Stimulated activated CD4-positive, alpha-beta T cell treated with anti-CD3 and anti-CD28 coated beads, Interleukin-12 subunit alpha, Interleukin-12 subunit beta, amount 100 ng/mL, for 48 hours (primary cell): ENCODE data around the gene TKT.
"Not testable (repeated sequence)": the region's sequence is repeated elsewhere in the genome, so short reads cannot be mapped to it uniquely, and the experiment has no call there.

ENCODE experiments used
- DNase-seq, 3 donors: peaks; one replicate each; pipeline ENCODE4 v3.0.0-alpha.2; 2020; ENCODE audit warnings: low read depth in 2 of 3, low spot score in 1 of 3

The TKT gene

DNA sequence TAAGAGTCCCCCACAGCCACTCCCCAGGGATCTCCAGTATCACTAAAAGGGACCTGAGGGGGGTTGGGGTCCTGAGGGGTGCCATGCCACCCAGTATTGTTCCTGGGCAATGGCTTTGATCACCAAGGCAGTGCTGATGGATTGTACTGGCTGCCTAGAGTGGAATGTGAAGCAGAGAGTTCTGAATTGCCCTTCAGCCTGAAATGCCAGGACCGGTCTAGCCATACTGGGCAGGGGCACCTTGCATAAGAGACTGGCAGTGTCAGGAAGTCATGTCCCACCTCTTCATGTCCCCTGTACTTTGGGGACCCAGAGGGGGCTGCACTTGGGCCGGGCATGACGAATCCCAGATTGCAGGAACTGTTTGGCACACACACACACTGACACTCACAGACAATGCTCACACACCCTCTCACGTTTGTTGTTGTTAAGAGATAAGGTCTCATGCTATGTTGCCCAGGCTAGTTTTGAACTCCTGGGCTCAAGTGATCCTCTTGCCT lies 4.5 kb upstream of the TKT start:
- DNase-seq: no peak

- no peak for DNase-seq
Measured at GRCh38 chr3:53259427-53260259, 3.8 kb upstream of the TKT start.

- DNase-seq: no peak
Measured at GRCh38 chr3:53258600-53259426, 3.0 kb upstream of the TKT start.

GRCh38 chr3:53257465-53257864 lies 1.6 kb upstream of the TKT start:
- no peak for DNase-seq

GRCh38 chr3:53256704-53257055 lies 858 bp upstream of the TKT start:
- DNase-seq: no peak

- DNase-seq: peak in 2 of 3 donors; percentile 4 to 29
Measured at GRCh38 chr3:53255423-53255774, 423 bp downstream of the TKT start.

DNA sequence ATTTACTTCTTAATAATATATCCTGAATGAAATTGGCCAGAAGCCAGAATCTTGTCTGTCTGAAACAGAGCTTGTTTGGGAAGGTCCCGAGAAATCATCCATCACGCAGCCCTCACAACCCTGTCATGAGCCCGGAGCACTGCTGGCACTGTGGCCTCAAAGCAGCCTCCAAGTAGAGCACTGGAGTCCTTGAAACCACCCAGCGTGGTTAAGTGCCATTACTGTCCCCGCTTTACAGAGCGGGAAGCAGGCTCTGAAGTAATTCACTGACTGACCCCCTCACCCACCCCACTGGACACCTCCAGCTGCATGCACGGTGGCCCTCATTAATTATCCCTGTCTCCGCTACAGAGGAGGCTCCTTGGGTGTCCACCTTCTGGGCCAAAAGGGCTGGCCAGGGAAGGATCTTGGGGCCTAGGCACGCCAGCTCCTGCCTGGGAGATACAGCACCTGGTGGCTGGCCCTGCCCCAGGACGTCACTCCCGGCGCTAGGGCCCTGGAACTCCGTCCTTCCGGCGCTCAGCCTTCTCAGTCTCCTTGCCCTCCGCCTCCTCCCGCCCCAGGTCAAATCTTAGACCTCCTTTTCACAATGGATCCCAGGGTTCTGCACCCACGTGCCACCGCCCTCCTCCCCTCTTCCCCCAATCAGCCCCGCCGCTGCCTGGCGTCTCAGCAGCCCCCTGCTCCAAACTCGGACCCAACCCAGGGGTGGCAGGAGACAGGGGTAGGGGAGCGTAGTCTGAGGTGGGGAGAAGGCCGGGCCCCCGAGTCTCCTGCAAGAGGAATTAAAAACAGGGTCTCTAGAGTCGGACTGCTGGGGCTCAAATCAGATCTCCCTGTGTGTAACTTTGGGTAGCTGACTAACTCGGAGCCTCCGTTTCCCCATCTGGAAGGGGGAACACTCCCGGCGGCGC lies 1.1 kb downstream of the TKT start:
- peak; percentile 39 to 58 (median 42) for DNase-seq

- no peak for DNase-seq
Measured at GRCh38 chr3:53253707-53254508, 1.9 kb downstream of the TKT start.

GRCh38 chr3:53252947-53253322 lies 2.9 kb downstream of the TKT start:
- DNase-seq: not testable (repeated sequence)

- DNase-seq: no peak
Measured at GRCh38 chr3:53252096-53252946, 3.5 kb downstream of the TKT start.

DNA sequence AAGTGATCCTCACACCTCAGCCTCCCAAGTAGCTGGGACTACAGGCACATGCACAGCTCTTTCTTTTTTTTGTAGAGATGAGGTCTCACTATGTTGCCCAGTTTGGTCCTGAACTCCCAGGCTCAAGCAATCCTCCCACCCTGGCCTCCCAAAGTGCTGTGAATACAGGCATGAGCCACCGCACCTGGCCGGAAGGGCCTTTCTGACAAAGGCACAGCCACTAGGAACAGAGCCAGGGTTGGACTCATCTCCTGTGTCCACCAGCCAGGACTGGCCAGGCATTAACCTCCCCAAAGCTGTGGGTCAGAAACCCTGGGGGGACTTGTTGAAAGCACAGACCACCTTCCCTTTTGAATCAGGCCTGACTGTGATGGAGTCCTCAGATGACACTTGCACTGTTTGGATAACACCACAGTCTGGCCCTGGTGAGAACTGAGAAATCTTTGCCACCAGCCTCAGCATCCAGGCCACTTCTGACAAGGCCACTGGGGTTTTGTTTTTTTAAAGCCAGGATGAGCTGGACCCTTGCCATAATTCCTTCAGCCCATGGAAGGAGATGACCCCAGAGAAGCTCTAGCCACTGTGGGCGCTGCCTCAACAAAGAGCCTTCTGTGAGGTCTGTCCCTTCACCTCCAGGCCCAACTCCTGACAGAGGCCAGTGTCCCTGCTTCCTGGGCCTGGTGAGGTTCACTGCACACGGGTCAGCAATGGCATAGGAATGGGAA lies 4.8 kb downstream of the TKT start:
- DNase-seq: no peak

GRCh38 chr3:53250453-53250852 lies 5.4 kb downstream of the TKT start:
- no peak for DNase-seq

- no peak for DNase-seq
Measured at GRCh38 chr3:53248161-53248560, 7.7 kb downstream of the TKT start.

DNA sequence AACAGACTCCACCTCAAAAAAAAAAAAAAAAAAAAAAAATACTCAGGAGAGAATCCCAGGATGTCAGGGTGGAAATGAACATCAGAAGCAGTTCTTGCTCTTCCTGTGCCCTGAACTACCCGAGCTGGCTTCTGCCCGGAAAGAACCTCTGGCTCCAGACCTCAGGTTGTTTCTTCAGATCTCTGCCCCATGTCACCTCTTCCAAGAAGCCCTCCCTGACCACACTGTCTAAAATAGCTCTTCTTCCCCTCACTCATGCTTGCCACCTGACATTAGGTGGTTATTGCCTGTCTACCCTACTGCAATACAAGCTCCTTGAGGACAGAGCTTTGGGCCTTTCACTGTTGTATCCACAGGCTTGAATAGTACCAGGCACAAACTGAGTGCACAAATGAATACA lies 8.2 kb downstream of the TKT start:
- DNase-seq: no peak

DNA sequence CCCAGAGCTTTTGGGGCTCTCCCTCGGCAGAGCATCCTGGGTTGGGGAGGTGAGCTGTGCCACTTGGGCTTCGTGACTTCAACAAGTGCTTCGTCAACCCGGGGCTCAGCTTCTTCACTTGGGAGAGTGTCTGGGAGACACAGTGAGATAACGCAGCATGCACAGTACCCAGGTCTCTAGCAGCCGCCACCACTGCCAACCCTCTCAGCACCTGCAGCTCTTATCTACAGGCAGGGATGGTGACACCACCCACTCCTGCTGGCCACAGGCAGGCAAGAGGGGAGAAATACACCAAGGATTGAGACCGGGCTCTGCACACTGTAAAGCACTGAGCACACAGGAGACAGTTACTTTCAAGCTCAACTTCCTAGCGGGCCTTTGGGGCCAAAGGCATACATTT lies 11.6 kb downstream of the TKT start:
- no peak for DNase-seq

GRCh38 chr3:53243785-53244184 lies 12.0 kb downstream of the TKT start:
- DNase-seq: no peak

DNA sequence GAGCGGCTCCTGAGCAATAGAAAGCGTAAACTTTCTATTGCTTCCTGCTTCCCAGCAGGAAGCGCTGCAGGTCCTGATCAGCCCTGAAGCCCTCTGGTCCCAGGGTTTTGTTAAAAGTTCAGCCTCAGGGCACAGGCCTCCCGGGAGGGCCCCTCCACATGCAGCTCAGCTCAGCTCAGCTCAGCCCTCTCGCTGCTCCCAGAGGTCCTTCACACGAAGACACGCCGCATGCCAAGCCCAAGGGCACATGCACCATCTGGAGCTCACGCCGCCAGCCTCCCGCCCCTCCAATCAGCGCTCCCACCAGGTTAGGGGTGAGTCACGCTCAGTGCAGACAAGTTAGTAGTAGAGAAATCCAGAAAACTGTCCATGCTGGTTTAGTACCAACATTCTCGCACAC lies 12.7 kb downstream of the TKT start:
- DNase-seq: no peak

DNA sequence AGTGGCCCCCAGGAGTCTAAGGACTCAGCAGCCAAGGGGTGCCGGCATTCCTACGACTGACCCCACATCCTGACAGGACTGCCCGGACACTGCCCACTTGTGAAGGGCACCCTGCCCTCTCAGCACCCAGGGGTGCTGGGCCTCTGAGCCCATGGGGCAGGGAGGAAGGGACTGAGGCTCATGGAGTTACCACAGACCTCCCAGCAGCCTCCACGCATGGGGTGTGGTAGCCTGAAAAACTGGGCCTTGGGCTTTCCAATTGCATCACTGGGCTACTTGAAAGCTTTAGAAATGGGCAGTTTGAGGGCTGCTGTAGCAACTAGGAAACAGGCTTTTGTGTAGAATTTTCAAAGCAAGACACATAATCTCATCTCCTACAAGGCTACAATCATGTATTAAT lies 13.2 kb downstream of the TKT start:
- no peak for DNase-seq

DNA sequence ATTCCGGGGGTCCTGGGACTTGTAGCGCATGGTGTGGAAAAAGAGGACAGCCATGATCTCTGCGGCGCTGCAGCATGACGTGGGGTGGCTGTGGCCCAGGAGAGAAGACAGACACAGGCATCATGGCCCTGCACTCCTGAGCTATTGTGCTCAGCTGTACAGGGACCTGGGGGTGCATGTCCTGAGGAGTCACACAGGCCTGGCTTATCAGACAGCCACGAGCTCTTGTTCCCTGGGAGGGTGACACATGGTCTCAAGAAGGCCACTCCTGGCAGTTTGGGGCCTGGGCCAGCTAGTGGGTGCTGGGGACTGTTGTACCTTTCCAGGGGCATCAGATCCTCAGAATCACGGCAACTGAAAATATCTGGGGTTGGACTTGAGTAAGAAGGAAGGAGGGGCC lies 13.7 kb downstream of the TKT start:
- DNase-seq: no peak
